Activated T-cell treated with anti-CD3 and anti-CD28 coated beads, Interleukin-2, amount 50 U/mL, for 24 hours (primary cell): ENCODE data around the gene ZNF383.
"Not testable (repeated sequence)": the region's sequence is repeated elsewhere in the genome, so short reads cannot be mapped to it uniquely, and the experiment has no call there.

ENCODE experiments used
- DNase-seq: peaks from one replicate; pipeline ENCODE4 v3.0.0-alpha.2; 2020
- H3K27ac Mint-ChIP-seq: 2 replicates; pipeline ENCODE4 v1.8.0; 2020; ENCODE audit warnings: mild to moderate bottlenecking, mixed read lengths
- H3K27me3 Mint-ChIP-seq: 2 replicates; pipeline ENCODE4 v1.8.0; 2020; ENCODE audit warnings: mixed read lengths
- H3K36me3 Mint-ChIP-seq: 2 replicates; pipeline ENCODE4 v1.8.0; 2020; ENCODE audit warnings: low read depth, mixed read lengths
- H3K4me1 Mint-ChIP-seq: 2 replicates; pipeline ENCODE4 v1.8.0; 2020; ENCODE audit warnings: low read depth, mixed read lengths
- H3K4me3 Mint-ChIP-seq: 2 replicates; pipeline ENCODE4 v1.8.0; 2020; ENCODE audit warnings: mild to moderate bottlenecking, moderate library complexity, mixed read lengths
- H3K9me3 Mint-ChIP-seq: 2 replicates; pipeline ENCODE4 v1.8.0; 2020; ENCODE audit warnings: mixed read lengths

ZNF383 gene

DNA sequence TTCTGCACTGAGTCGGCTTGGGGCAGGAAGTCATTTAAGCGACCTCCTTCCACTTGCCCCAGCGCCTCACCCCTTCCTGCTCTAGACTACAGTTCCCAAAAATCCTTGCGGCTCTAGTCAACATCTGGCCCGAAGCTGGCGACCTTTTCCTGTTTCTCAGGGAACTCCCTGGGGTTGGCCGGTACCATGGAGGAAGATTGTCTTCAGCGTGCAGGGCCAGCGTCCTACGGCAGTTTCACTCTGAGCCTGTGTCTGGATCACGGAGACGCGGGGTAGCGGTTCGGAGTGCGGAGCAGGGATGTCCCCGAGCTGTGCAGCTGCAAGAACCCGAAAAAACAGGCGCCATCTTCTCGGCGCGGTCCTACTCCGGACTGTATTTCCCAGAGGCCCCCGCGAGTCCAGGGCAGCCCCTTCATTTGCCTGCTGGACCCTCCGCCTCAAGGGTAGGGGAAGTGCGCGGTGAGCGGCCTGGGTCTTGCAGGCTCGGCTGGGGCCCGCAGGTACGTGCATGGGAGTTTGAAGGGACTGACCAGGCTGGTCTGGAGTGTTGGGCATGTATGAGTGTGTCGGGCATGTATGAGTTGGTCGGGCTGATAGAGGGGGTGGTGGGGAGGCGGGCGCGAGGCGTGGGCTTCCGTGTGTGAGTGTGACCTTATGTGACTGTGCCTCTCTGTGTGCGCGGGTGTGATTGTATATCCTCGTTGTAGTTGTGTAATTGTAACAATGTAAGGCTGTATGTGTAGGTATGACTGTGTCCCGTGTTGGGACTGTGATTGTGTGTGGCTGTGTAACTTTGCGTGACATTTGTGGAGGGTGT lies at the start of gene ZNF383:
Gene ZNF383 (plus strand): TSS at position 440 of the 817 bp plus-strand sequence. CDS start 12,240 bp downstream, outside the sequence.
- Mint-ChIP-seq H3K36me3 (peaks cover 63% of the 10 kb centered on the region), H3K4me3 (peak within 1 kb of the TSS; percentile 92), H3K27ac (peak within 1 kb of the TSS; percentile 98), H3K9me3 (peaks cover 35% of the 10 kb centered on the region), H3K4me1 (peaks cover 30% of the 10 kb centered on the region), H3K27me3 (no peaks in the 10 kb centered on the region)
- peak; percentile 92 for DNase-seq

DNA sequence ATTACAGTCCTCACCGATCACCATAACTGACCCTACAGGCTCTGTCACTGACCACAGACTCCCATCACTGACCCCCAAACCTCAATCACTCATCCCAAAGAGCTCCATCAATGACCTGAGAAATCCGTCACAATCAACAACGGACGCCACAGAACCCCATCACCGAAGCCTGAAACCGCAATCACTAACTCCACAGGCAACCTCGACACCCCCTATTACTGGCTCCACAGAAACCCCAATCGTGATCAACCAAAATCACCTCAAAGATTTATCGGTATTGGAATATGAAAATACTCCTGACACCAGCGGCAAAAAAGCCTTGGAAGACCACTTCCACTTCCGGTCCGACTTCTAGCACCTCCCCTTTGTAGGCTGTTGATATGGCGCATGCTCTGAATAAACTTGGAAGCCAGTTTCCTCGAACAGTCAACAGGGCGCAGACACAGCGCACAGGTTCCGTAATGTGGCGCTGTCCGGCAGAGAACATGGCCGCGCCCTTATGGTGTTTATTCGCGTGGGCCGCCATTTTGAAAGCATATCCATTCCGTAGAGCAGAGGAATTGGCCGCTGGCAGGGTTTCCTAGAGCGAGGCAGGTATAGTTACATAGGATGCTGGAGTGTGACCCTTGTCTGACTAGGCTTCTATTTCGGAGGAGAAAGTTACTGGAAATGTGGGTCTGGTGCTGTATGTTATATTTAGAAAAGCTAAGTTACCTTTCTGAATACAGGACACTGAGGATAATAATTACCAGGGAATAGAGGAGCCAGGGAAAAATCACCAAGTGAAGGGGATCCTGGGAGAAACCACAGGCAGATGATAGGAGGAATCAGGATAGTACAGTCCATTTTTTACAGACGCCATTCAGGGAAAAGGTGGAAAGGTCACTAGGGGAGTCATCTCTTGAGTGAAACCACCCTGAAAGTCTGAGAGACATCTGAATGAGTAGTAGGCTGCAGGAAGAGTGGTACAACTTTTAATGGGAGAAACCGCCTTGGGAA lies 45.3 kb upstream of the ZNF383 start, which contains the start of gene ZNF585A:
Gene ZNF585A (minus strand): TSS at position 328 of the 999 bp plus-strand sequence. CDS start 2,785 bp downstream, outside the sequence.
- no peak within 1 kb of the TSS for H3K4me3 Mint-ChIP-seq
- peak; percentile 88 for DNase-seq
- H3K27ac Mint-ChIP-seq: no peak within 1 kb of the TSS
- H3K4me1 Mint-ChIP-seq: no peaks in the 10 kb centered on the region
- H3K36me3 Mint-ChIP-seq: peaks cover 52% of the 10 kb centered on the region
- H3K9me3 Mint-ChIP-seq: peaks cover 39% of the 10 kb centered on the region
- H3K27me3 Mint-ChIP-seq: no peaks in the 10 kb centered on the region

DNA sequence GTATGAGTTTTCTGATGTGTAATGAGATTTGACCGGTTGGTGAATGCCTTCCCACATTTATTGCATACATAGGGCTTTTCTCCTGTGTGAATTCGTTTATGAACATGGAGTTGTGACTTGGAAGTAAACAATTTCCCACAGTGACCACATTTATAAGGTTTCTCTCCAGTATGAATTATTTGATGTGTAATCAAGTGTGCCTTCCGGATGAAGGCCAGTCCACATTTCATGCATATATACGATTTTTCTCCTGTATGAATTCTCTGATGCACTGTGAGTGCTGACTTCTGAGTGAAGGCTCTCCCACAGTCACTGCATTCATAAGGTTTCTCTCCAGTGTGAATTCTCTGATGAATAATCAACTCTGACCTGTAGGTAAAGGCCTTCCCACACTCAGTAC lies 31.9 kb upstream of the ZNF383 start:
- DNase-seq, H3K27ac Mint-ChIP-seq, H3K4me1 Mint-ChIP-seq, H3K27me3 Mint-ChIP-seq, H3K4me3 Mint-ChIP-seq: not testable (repeated sequence)
- peaks cover 86% of the 10 kb centered on the region for H3K36me3 Mint-ChIP-seq
- H3K9me3 Mint-ChIP-seq: peaks cover 64% of the 10 kb centered on the region

DNA sequence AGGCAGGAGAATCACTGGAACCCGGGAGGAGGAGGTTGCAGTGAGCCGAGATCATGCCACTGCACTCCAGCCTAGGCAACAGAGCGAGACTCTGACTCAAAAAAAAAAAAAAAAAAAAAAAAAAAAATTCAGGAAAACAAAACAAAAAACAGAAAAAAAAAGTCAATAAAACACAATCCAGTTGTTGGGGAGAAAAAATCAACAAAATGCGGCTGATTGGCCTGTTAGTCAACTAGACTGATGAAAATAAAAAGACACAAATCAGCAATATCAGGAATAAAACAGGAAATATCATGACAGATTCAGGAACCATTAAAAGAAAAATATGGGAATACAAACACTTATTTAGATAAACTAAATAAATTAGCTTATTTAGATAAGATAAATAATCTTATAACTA lies 22.8 kb upstream of the ZNF383 start:
- DNase-seq, H3K4me3 Mint-ChIP-seq, H3K4me1 Mint-ChIP-seq, H3K27ac Mint-ChIP-seq, H3K27me3 Mint-ChIP-seq: not testable (repeated sequence)
- Mint-ChIP-seq H3K36me3 (peaks cover 84% of the 10 kb centered on the region), H3K9me3 (peaks cover 39% of the 10 kb centered on the region)

DNA sequence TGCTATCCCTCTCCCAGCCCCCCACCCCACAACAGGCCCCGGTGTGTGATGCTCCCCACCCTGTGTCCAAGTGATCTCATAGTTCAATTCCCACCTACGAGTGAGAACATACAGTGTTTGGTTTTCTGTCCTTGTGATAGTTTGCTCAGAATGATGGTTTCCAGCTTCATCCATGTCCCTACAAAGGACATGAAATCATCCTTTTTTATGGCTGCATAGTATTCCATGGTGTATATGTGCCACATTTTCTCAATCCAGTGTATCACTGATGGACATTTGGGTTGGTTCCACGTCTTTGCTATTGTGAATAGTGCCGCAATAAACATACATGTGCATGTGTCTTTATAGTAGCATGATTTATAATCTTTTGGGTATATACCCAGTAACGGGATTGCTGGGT lies 20.9 kb upstream of the ZNF383 start:
- H3K27ac Mint-ChIP-seq, H3K4me3 Mint-ChIP-seq, H3K4me1 Mint-ChIP-seq, H3K27me3 Mint-ChIP-seq, DNase-seq: not testable (repeated sequence)
- peaks cover 84% of the 10 kb centered on the region for H3K36me3 Mint-ChIP-seq
- peaks cover 32% of the 10 kb centered on the region for H3K9me3 Mint-ChIP-seq

DNA sequence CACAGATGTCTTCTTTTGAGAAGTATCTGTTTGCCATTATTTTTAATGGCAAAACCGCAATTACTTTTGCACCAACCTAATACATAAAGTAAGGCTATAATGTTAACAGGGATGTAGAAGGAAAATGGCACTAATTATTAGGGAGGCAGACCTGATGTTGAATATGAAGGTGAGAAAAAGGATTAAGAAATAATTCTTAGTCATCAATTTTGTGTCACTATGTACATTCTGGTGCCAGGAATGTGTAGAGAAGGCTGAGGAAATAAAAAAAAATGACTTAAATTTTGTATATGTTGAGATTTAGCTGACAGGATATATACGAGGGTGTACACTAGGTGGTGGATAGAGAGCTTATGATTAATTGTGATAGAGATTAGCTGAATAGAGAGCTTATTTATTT lies 20.2 kb upstream of the ZNF383 start:
- DNase-seq: no peak
- no peak overlapping the region for H3K4me3 Mint-ChIP-seq
- H3K27ac Mint-ChIP-seq: no peak overlapping the region
- no peaks in the 10 kb centered on the region for H3K27me3 Mint-ChIP-seq
- peaks cover 31% of the 10 kb centered on the region for H3K9me3 Mint-ChIP-seq
- peaks cover 85% of the 10 kb centered on the region for H3K36me3 Mint-ChIP-seq
- no peaks in the 10 kb centered on the region for H3K4me1 Mint-ChIP-seq

DNA sequence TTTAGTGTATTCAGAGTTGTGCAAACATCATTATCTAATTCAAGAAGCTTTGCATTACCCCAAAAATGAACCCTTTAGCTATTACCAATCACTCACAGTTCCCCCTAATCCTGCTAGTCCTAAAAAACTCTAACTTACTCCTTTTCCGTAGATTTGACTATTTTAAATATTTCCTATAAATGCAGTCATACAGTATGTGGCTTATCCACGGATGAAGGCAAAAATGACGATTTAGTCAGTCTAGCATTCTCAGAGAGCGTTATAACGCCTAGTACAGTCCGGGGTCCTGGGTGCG lies 587 bp upstream of the ZNF383 start:
- Mint-ChIP-seq H3K27ac (peak overlapping the region; percentile 98), H3K36me3 (peaks cover 61% of the 10 kb centered on the region), H3K27me3 (no peaks in the 10 kb centered on the region), H3K4me1 (peaks cover 27% of the 10 kb centered on the region), H3K9me3 (peaks cover 35% of the 10 kb centered on the region), H3K4me3 (peak overlapping the region; percentile 92)
- DNase-seq: no peak

DNA sequence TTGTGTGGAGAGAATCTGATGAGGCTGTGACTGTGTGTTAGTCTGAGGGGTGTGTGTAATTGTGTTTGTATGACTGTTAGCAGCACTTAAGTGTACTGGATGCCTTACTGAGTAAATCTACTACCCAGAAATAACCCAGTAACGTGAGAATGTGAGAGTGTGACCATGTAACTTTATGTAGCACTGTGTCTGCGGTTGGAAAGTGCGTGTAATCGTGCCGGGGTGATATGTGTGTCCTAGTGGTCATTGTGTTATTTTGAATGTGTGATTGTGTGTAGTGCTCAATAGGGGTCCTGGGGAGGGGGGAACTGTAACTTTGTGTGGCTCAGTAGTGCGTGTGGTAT lies 550 bp downstream of the ZNF383 start:
- peaks cover 32% of the 10 kb centered on the region for H3K4me1 Mint-ChIP-seq
- peak overlapping the region; percentile 98 for H3K27ac Mint-ChIP-seq
- DNase-seq: no peak
- peaks cover 66% of the 10 kb centered on the region for H3K36me3 Mint-ChIP-seq
- H3K4me3 Mint-ChIP-seq: peak overlapping the region; percentile 92
- H3K27me3 Mint-ChIP-seq: no peaks in the 10 kb centered on the region
- H3K9me3 Mint-ChIP-seq: peaks cover 38% of the 10 kb centered on the region

DNA sequence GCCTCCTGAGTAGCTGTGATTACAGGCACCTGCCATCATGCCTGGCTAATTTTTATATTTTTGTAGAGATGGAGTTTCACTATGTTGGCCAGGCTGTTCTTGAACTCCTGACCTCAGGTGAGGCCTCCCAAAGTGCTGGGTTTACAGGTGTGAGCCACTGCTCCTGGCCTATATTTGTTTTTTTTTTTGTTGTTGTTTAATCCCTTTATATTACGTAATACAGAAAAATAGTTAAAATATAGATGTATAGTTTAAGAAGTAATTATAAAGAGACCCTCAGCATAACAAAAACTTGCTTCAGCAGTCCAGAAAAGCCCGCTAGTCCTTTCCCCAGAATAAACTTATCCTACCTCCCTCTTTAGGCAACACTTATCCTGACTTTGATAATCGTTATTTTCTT lies 2.4 kb downstream of the ZNF383 start:
- no peaks in the 10 kb centered on the region for H3K27me3 Mint-ChIP-seq
- peaks cover 82% of the 10 kb centered on the region for H3K36me3 Mint-ChIP-seq
- peaks cover 34% of the 10 kb centered on the region for H3K9me3 Mint-ChIP-seq
- no peak overlapping the region for H3K27ac Mint-ChIP-seq
- peaks cover 32% of the 10 kb centered on the region for H3K4me1 Mint-ChIP-seq
- no peak overlapping the region for H3K4me3 Mint-ChIP-seq
- DNase-seq: no peak

DNA sequence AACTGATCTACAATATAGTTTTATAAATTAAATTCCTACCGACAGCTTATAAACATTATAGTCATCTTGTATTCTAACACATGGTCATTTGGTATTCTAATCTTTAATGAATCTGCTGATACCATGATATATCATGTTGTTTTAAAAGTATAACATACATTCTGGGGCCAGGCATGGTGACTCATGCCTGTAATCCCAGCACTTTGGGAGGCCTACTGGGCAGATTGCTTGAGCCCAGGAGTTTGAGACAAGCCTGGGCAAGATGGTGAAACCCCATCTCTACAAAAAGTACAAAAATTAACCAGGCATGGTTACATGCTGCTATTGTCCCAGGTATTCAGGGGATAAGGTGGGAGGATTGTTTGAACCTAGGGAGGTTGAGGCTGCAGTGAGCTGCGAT lies 3.1 kb downstream of the ZNF383 start:
- no peak overlapping the region for H3K27ac Mint-ChIP-seq
- DNase-seq: no peak
- H3K9me3 Mint-ChIP-seq: peaks cover 33% of the 10 kb centered on the region
- H3K4me3 Mint-ChIP-seq: no peak overlapping the region
- peaks cover 32% of the 10 kb centered on the region for H3K4me1 Mint-ChIP-seq
- H3K27me3 Mint-ChIP-seq: no peaks in the 10 kb centered on the region
- peaks cover 84% of the 10 kb centered on the region for H3K36me3 Mint-ChIP-seq

DNA sequence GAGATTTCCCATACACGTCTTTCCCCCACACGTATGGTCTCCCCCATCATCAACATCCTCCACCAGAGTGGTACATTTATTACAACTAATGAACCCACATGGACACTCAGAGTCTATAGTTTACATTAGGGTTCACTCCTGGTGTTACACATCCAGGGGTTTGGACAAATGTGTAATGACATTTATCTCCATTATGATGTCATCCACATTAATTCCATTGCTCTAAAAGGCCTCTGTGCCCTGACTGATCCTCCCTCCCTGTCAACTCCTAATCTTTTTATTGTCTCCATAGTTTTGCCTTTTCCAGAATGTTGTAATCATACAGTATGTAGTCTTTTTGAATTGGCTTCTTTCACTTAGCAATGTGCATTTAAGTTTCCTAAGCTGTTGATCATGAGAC lies 8.2 kb downstream of the ZNF383 start:
- Mint-ChIP-seq H3K9me3 (peaks cover 40% of the 10 kb centered on the region), H3K4me3 (no peak overlapping the region), H3K27me3 (no peaks in the 10 kb centered on the region), H3K4me1 (peaks cover 5% of the 10 kb centered on the region), H3K27ac (no peak overlapping the region), H3K36me3 (peaks cover 90% of the 10 kb centered on the region)
- DNase-seq: no peak

DNA sequence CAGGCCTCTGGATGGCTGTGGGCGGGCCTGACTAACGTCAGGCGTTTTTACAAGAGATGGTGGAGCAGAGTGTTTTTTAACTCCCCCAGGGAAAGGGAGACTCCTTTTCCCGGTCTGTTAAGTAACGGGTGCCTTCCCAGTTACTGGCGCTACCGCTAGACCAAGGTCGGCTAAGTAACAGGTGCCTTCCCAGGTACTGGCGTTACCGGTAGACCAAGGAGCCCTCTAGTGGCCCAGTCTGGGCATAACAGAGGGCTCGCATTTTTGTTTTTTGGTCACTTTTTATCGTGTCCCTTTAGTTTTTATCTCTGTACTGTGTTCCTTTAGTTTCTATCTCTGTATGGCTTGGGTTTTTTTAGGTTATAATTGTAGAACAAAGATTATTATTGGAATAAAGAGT lies 10.0 kb downstream of the ZNF383 start:
- Mint-ChIP-seq H3K9me3 (peaks cover 38% of the 10 kb centered on the region), H3K4me1 (peaks cover 2% of the 10 kb centered on the region), H3K4me3 (no peak overlapping the region), H3K36me3 (peaks cover 87% of the 10 kb centered on the region), H3K27me3 (no peaks in the 10 kb centered on the region), H3K27ac (no peak overlapping the region)
- DNase-seq: peak; percentile 47

DNA sequence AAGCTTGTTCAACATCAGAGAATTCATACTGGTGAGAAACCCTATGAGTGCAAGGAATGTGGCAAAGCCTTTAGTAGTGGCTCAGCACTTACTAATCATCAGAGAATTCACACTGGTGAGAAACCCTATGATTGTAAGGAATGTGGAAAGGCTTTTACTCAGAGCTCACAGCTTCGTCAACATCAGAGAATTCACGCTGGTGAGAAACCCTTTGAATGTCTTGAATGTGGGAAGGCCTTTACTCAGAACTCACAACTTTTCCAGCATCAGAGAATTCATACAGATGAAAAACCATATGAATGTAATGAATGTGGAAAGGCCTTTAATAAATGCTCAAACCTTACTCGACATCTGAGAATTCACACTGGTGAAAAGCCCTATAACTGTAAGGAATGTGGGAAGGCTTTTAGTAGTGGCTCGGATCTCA lies 25.2 kb downstream of the ZNF383 start:
- Mint-ChIP-seq H3K36me3 (peaks cover 86% of the 10 kb centered on the region), H3K4me3 (no peak overlapping the region), H3K27me3 (no peaks in the 10 kb centered on the region), H3K9me3 (peaks cover 48% of the 10 kb centered on the region), H3K27ac (no peak overlapping the region), H3K4me1 (no peaks in the 10 kb centered on the region)
- DNase-seq: no peak

DNA sequence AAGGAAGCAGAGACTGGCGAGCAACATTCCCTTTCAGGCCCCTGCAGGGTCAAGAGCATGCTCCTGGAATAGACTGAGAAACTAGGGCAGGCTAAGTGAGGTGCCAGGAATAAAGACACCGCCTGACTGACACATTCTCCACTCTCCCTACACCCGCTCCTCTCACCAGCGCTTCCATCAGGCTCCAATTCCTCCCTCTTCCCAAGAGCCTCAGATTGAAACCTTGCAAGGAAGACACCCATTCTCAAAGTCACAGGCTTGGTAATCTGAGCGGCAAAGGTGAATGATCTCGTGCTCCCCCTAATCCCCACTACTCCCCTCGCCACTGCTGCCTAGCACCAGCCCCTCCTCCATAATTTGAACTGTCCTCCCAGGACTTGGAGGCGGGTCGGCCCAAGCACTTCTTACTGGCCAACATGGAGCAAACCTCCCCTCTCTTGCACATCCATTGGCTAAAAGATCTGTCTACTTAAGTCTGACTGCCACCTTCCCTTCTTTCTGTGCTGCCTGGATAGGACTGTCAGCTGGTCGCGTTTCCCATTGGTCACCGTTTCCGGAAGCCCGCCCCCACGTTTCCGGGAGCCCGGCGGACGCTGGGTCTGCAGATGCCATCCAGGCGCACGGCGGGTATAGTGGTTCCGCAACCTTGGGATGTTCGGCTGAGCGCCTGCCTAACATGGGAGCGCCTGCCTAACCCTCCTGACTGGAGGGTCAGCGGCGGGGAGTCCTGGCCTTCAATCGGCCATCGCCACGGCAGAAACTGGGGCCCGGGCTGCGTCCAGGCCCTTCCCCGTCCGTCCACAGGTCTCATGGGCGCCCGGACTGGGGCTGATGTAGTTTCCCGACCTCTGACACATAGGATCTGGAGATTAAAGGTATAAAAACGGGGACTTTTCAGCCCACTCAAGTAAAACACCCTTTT lies 33.6 kb downstream of the ZNF383 start:
- no peak overlapping the region for H3K27ac Mint-ChIP-seq
- peaks cover 53% of the 10 kb centered on the region for H3K9me3 Mint-ChIP-seq
- peak overlapping the region; percentile 49 for H3K4me3 Mint-ChIP-seq
- H3K4me1 Mint-ChIP-seq: no peaks in the 10 kb centered on the region
- peaks cover 49% of the 10 kb centered on the region for H3K36me3 Mint-ChIP-seq
- DNase-seq: peak; percentile 30
- H3K27me3 Mint-ChIP-seq: no peaks in the 10 kb centered on the region
